Fibroblast of lung (primary cell): Measurements from ENCODE around the gene CCDC171. TPM values are rescaled to one million over a fixed set of nuclear protein-coding genes. Genes with fewer than 3 reads are reported as not detected.

ENCODE experiments used
- DNase-seq, 2 donors: peaks; one replicate each; pipeline versions ENCODE4 v3.0.0 to v3.0.0-alpha.2; 2010; ENCODE audit warnings: low read depth in 2 of 2
- H2AFZ ChIP-seq: 2 replicates; pipeline ENCODE4 v1.5.1; 2012; ENCODE audit warnings: low read length, control low read depth, inconsistent platforms
- H3K27ac ChIP-seq: 2 replicates; pipeline ENCODE4 v1.5.1; 2011; ENCODE audit warnings: low read length, control low read depth; ENCODE audit not compliant: insufficient read depth
- H3K27me3 ChIP-seq: 2 replicates; pipeline ENCODE4 v1.5.1; 2011; ENCODE audit warnings: mild to moderate bottlenecking, low read length; ENCODE audit not compliant: control insufficient read depth, insufficient read depth
- H3K36me3 ChIP-seq: 2 replicates; pipeline ENCODE4 v1.5.1; 2011; ENCODE audit warnings: low read length; ENCODE audit not compliant: control insufficient read depth, insufficient read depth
- H3K4me1 ChIP-seq: 2 replicates; pipeline ENCODE4 v1.5.1; 2011; ENCODE audit warnings: low read length; ENCODE audit not compliant: control insufficient read depth, insufficient read depth; ENCODE audit errors: extremely low read depth
- H3K4me2 ChIP-seq: 2 replicates; pipeline ENCODE4 v1.5.1; 2011; ENCODE audit warnings: low read length, control low read depth; ENCODE audit not compliant: insufficient read depth; ENCODE audit errors: extremely low read depth
- H3K4me3 ChIP-seq, 4 experiments: fragments of 200-600 bp in 1 of 4; sonication (generic) in 1 of 4; replicated peaks in 1 of 4; 2 replicates each; pipeline ENCODE4 v1.5.1; 2011 to 2016; ENCODE audit warnings: low read length in 4 of 4, low read depth in 3 of 4, mild to moderate bottlenecking in 3 of 4, control low read depth in 2 of 4, inconsistent platforms in 1 of 4, mixed read lengths in 1 of 4; ENCODE audit not compliant: insufficient read depth in 1 of 4; ENCODE audit errors: control extremely low read depth in 1 of 4
- H3K79me2 ChIP-seq: 2 replicates; pipeline ENCODE4 v1.5.1; 2012; ENCODE audit warnings: mild to moderate bottlenecking, low read length, inconsistent platforms; ENCODE audit not compliant: control insufficient read depth, insufficient read depth
- H3K9ac ChIP-seq: 2 replicates; pipeline ENCODE4 v1.5.1; 2011; ENCODE audit warnings: mild to moderate bottlenecking, low read length, control low read depth; ENCODE audit not compliant: insufficient read depth
- H3K9me3 ChIP-seq: 2 replicates; pipeline ENCODE4 v1.5.1; 2012; ENCODE audit warnings: low read depth, low read length; ENCODE audit not compliant: control insufficient read depth, insufficient read depth
- H4K20me1 ChIP-seq: 2 replicates; pipeline ENCODE4 v1.5.1; 2011; ENCODE audit warnings: low read length; ENCODE audit not compliant: control insufficient read depth, insufficient read depth; ENCODE audit errors: extremely low read depth
- EZH2 ChIP-seq: IDR thresholded peaks from 2 replicates; pipeline ENCODE4 v1.5.1; 2012; ENCODE audit warnings: low read length, control low read depth, mild to moderate bottlenecking; ENCODE audit errors: missing control alignments
- polyA plus RNA-seq, 2 donors: library from polyadenylated mRNA; depleted of rRNA in 1 of 2; stranded (reverse) in 1 of 2; unstranded in 1 of 2; fragments of >200 nt; gene quantifications; 2 replicates each; pipeline ENCODE4 v1.2.1, GENCODE V29; 2011 to 2012; ENCODE audit warnings: missing spikeins in 1 of 2
- total RNA-seq: library from RNA; depleted of rRNA; stranded (reverse); fragments of >200 nt; gene quantifications from 2 replicates; pipeline ENCODE4 v1.2.1, GENCODE V29; 2014
- TF ChIP-seq, protein P1 (sequence below), 2 donors: IDR thresholded peaks in 1 of 2; conservative IDR thresholded peaks in 1 of 2; 1 replicate in 1 of 2; 2 replicates in 1 of 2; pipeline ENCODE4 v1.5.1; 2011 to 2012; ENCODE audit warnings: low read length in 2 of 2, control low read depth in 1 of 2, inconsistent platforms in 1 of 2, low read depth in 1 of 2, mild to moderate bottlenecking in 1 of 2

Gene CCDC171
- total and polyA plus RNA-seq, 2 donors (not counting 1 experiment from before 2014, with no cell fraction given): 0.62 to 4.8 TPM

GRCh38 chr9:15622318-15622971 is 69.6 kb downstream of the CCDC171 start:
- Histone ChIP-seq H3K36me3 (no peaks in the 10 kb centered on the region), H3K27ac (no peak overlapping the region), H3K9ac (no peak overlapping the region), H3K4me1 (no peaks in the 10 kb centered on the region), H3K4me3 (no peak overlapping the region), H3K9me3 (no peaks in the 10 kb centered on the region), H3K27me3 (no peaks in the 10 kb centered on the region), H3K79me2 (no peaks in the 10 kb centered on the region), H2AFZ (no peak overlapping the region), H3K4me2 (no peak overlapping the region), H4K20me1 (no peaks in the 10 kb centered on the region)
- peak; percentile 25 to 59 for DNase-seq
- TF ChIP-seq, protein P1, sequence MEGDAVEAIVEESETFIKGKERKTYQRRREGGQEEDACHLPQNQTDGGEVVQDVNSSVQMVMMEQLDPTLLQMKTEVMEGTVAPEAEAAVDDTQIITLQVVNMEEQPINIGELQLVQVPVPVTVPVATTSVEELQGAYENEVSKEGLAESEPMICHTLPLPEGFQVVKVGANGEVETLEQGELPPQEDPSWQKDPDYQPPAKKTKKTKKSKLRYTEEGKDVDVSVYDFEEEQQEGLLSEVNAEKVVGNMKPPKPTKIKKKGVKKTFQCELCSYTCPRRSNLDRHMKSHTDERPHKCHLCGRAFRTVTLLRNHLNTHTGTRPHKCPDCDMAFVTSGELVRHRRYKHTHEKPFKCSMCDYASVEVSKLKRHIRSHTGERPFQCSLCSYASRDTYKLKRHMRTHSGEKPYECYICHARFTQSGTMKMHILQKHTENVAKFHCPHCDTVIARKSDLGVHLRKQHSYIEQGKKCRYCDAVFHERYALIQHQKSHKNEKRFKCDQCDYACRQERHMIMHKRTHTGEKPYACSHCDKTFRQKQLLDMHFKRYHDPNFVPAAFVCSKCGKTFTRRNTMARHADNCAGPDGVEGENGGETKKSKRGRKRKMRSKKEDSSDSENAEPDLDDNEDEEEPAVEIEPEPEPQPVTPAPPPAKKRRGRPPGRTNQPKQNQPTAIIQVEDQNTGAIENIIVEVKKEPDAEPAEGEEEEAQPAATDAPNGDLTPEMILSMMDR (conservative IDR thresholded peaks at IDR 0.05 in 1 of 2, IDR thresholded peaks at IDR 0.05 in 1 of 2; ENCODE audit: low read depth in 1 of 2, low read length in 2 of 2): peak in 1 of 2 donors; percentile 60
- TF ChIP-seq EZH2: no peak

DNA sequence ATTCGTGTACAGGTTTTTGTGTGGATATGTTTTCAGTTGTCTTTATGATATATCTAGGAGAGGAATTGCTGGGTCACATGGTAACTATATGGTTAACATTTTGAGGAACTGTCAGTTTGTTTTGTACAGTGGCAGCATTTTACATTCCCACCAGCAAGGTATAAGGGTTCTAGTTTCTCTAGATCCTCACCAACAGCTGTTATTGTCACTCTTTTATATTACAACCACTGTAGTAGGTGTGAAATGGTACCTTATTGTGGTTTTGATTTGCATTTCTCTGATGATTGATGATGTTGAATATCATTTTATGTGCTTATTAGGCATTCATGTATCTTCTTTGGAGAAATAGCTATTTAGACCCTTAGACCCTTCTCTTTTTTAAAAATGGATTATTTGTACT is 82.9 kb downstream of the CCDC171 start:
- no peak for DNase-seq
- TF ChIP-seq, protein P1 (conservative IDR thresholded peaks at IDR 0.05 in 1 of 2, IDR thresholded peaks at IDR 0.05 in 1 of 2; ENCODE audit: low read depth in 1 of 2, low read length in 2 of 2): no peak
- no peak for TF ChIP-seq EZH2
- H3K79me2 ChIP-seq: no peaks in the 10 kb centered on the region

GRCh38 chr9:15640121-15640520 is 87.3 kb downstream of the CCDC171 start:
- no peak overlapping the region for H2AFZ ChIP-seq
- no peak for TF ChIP-seq EZH2
- TF ChIP-seq, protein P1 (conservative IDR thresholded peaks at IDR 0.05 in 1 of 2, IDR thresholded peaks at IDR 0.05 in 1 of 2; ENCODE audit: low read depth in 1 of 2, low read length in 2 of 2): no peak

More for the DNA sequence above, 82.9 kb downstream of the CCDC171 start:
- H3K4me3 ChIP-seq: no peak overlapping the region
- no peak overlapping the region for H3K9ac ChIP-seq
- no peak overlapping the region for H3K27ac ChIP-seq
- H3K4me2 ChIP-seq: no peak overlapping the region
- no peaks in the 10 kb centered on the region for H3K36me3 ChIP-seq
- no peaks in the 10 kb centered on the region for H3K9me3 ChIP-seq
- H2AFZ ChIP-seq: no peak overlapping the region
- H3K4me1 ChIP-seq: no peaks in the 10 kb centered on the region
- no peaks in the 10 kb centered on the region for H3K27me3 ChIP-seq
- H4K20me1 ChIP-seq: no peaks in the 10 kb centered on the region

More at GRCh38 chr9:15640121-15640520, 87.3 kb downstream of the CCDC171 start:
- H3K27ac ChIP-seq: no peak overlapping the region
- H3K4me3 ChIP-seq: no peak overlapping the region
- no peaks in the 10 kb centered on the region for H3K9me3 ChIP-seq
- no peak overlapping the region for H3K9ac ChIP-seq
- no peak for DNase-seq
- H4K20me1 ChIP-seq: no peaks in the 10 kb centered on the region
- no peaks in the 10 kb centered on the region for H3K4me1 ChIP-seq
- no peaks in the 10 kb centered on the region for H3K36me3 ChIP-seq
- no peaks in the 10 kb centered on the region for H3K27me3 ChIP-seq
- no peaks in the 10 kb centered on the region for H3K79me2 ChIP-seq
- H3K4me2 ChIP-seq: no peak overlapping the region
